ENCODE data around the gene AFG3L2. TPM values are rescaled to one million over a fixed set of nuclear protein-coding genes. Genes with fewer than 3 reads are reported as not detected.

AFG3L2 gene
- total RNA-seq, 1 experiment from 2014 or later: 73.5 TPM

DNA sequence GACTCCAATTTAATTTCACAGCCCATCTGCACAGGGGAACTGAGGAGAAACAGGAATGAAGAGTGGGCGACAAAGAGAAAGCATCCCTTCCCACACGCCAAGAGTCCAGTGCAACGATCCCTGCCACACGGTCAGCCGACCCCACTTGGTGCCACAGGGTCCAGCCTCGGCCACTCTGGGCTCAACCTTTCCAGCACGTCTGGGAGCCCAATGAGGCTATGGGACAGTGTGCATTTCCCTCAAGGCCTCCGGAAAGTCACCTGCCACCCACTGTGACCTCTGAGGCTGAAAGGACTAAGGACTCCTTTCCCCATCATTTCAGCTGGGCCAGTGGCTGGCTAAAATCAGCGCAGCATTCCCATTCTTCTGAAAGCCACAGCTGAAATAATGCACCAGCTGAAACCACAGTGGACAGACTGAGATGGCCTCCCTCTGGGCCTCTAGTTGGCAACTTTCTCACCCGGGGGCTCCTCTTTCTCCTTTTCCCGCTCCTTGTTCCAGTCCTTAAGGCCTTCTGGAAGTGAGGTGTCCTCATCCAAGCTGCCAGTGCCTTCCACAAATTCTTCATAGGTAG lies 47.8 kb downstream of the AFG3L2 start:
- Histone ChIP-seq H3K56ac (ENCODE audit: insufficient read length, low read depth, low read length) (no peak overlapping the region), H3K79me2 (ENCODE audit: insufficient read depth, low read length) (no peaks in the 10 kb centered on the region), H3K27ac (ENCODE audit: insufficient read length, low read depth, low read length) (no peak overlapping the region), H2BK20ac (ENCODE audit: low read depth, low read length, poor library complexity, severe bottlenecking) (no peak overlapping the region), H4K5ac (ENCODE audit: insufficient read length, low read depth, low read length) (no peak overlapping the region), H2AFZ (ENCODE audit: low read length) (no peak overlapping the region), H2BK5ac (ENCODE audit: insufficient read length, low read length) (no peak overlapping the region), H3K9ac (ENCODE audit: extremely low read depth, insufficient read length, low read length) (no peak overlapping the region), H4K91ac (ENCODE audit: insufficient read length, low read depth, low read length) (no peak overlapping the region), H3K79me1 (ENCODE audit: insufficient read depth, low read depth, low read length, poor library complexity, severe bottlenecking) (no peaks in the 10 kb centered on the region), H2BK12ac (ENCODE audit: insufficient read length, low read depth, low read length) (no peak overlapping the region), H3K18ac (ENCODE audit: insufficient read length, low read depth, low read length) (no peak overlapping the region), H3K4me1 (ENCODE audit: insufficient read depth, low read length) (peaks cover 7% of the 10 kb centered on the region; the same call in 1 of the 2 replicates), H3K4me2 (ENCODE audit: insufficient read depth, insufficient read length, low read length) (no peak overlapping the region), H3K23ac (ENCODE audit: insufficient read length, low read depth, low read length) (no peak overlapping the region), H3K9me3 (ENCODE audit: control insufficient read depth, low read depth, low read length) (no peaks in the 10 kb centered on the region), H4K20me1 (ENCODE audit: control insufficient read depth, insufficient read depth, insufficient read length) (no peaks in the 10 kb centered on the region), H3K23me2 (ENCODE audit: insufficient read length, low read depth, low read length, poor library complexity, severe bottlenecking) (no peaks in the 10 kb centered on the region), H3K14ac (ENCODE audit: insufficient read depth, low read length) (no peak overlapping the region), H3T11ph (ENCODE audit: low read length) (no peak overlapping the region), H2AK5ac (ENCODE audit: insufficient read length, low read length) (no peak overlapping the region), H2BK15ac (ENCODE audit: low read depth, low read length) (no peak overlapping the region), H2BK120ac (ENCODE audit: low read depth, low read length, poor library complexity, severe bottlenecking) (no peak overlapping the region), H3K4ac (ENCODE audit: low read depth, low read length) (no peak overlapping the region), H4K8ac (replicated peaks; ENCODE audit: insufficient read length, low read depth, low read length) (no peak overlapping the region), H3K27me3 (ENCODE audit: insufficient read depth, low read length) (no peaks in the 10 kb centered on the region)
- H3K9me3 Mint-ChIP-seq: no peaks in the 10 kb centered on the region; a peak in 2 of 5 replicates
- H3K27ac Mint-ChIP-seq: peak overlapping the region in 1 of 3 experiments; percentile 63; a peak in 1 of 7 replicates
- TF ChIP-seq, protein P1, sequence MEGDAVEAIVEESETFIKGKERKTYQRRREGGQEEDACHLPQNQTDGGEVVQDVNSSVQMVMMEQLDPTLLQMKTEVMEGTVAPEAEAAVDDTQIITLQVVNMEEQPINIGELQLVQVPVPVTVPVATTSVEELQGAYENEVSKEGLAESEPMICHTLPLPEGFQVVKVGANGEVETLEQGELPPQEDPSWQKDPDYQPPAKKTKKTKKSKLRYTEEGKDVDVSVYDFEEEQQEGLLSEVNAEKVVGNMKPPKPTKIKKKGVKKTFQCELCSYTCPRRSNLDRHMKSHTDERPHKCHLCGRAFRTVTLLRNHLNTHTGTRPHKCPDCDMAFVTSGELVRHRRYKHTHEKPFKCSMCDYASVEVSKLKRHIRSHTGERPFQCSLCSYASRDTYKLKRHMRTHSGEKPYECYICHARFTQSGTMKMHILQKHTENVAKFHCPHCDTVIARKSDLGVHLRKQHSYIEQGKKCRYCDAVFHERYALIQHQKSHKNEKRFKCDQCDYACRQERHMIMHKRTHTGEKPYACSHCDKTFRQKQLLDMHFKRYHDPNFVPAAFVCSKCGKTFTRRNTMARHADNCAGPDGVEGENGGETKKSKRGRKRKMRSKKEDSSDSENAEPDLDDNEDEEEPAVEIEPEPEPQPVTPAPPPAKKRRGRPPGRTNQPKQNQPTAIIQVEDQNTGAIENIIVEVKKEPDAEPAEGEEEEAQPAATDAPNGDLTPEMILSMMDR (conservative IDR thresholded peaks at IDR 0.05): no peak
- DNase-seq: no peak
- H3K27me3 Mint-ChIP-seq (ENCODE audit: low read depth): no peaks in the 10 kb centered on the region
- H3K4me3 Mint-ChIP-seq: no peak overlapping the region
- H3K36me3 Mint-ChIP-seq (ENCODE audit: insufficient read depth in 1 of 3, low read depth in 3 of 3): peaks cover 29 to 63% (median 45%) of the 10 kb centered on the region in 3 experiments; a peak in 6 of 7 replicates
- no CpG with 5 or more reads among the region's 11 CpGs for WGBS (ENCODE audit: extremely low coverage, insufficient read length, low lambda C conversion rate)
- peaks cover 17 to 18% of the 10 kb centered on the region in 2 experiments for H3K4me1 Mint-ChIP-seq
